ENCODE results near the gene ATL1. TPM values are rescaled to one million over a fixed set of nuclear protein-coding genes. Genes with fewer than 3 reads are reported as not detected.

ATL1 gene
- total and polyA plus RNA-seq, 2 of the 4 experiments (the other 2 are of a cell fraction), result 6.0 to 12.2 TPM

GRCh38 chr14:50619569-50620141 lies 59.7 kb downstream of the ATL1 start:
- intact Hi-C loops (cut with micrococcal nuclease) (loop anchor here (1.0 kb wide), 1 partner anchor 154 kb away; no protein-coding TSS in a partner anchor), in situ Hi-C loops (cut with MboI; ENCODE audit: low sequenced_read_pairs) (no loop called here), dilution Hi-C loops (cut with HindIII; ENCODE audit: low sequenced_read_pairs, unreplicated experiment) (no loop called here)
- H3K56ac ChIP-seq (ENCODE audit: extremely low read depth, insufficient read depth, low read length), result no peak overlapping the region
- H2AFZ ChIP-seq (replicated peaks; ENCODE audit: low read length, poor library complexity), result no peak overlapping the region
- H3K14ac ChIP-seq (replicated peaks; ENCODE audit: low read depth, low read length), result no peak overlapping the region
- ChIA-PET CTCF (interaction anchor here (0.6 to 1.9 kb wide), 9 partner anchors 12 to 248 kb away, joined by 3 to 8 read pairs (median 3); no protein-coding TSS in a partner anchor), POLR2A (ENCODE audit: unreplicated experiment) (no interaction called here)
- no peak overlapping the region for H4K5ac ChIP-seq (ENCODE audit: low read depth, low read length)
- BruUV-seq (replicated peaks), result no TSS peak
- WGBS, 2 experiments (ENCODE audit: extremely low coverage in 2 of 2, insufficient read length in 1 of 2), result no CpG with 5 or more reads among the region's 5 CpGs
- no peak overlapping the region for H3K4me3 ChIP-seq (ENCODE audit: insufficient read depth, low read depth, low read length)
- no peak overlapping the region for H3K4me2 ChIP-seq (ENCODE audit: low read depth, low read length)
- no peak overlapping the region for H2BK15ac ChIP-seq (ENCODE audit: low read depth, low read length)
- H3K4me1 ChIP-seq (ENCODE audit: control insufficient read depth, insufficient read depth, low read length), result no peaks in the 10 kb centered on the region
- H2AK9ac ChIP-seq (replicated peaks; ENCODE audit: low read depth, low read length, poor library complexity), result no peak overlapping the region
- no peak overlapping the region for H3K18ac ChIP-seq (ENCODE audit: low read depth, low read length)
- H3K9ac ChIP-seq (ENCODE audit: low read depth, low read length), result no peak overlapping the region
- ATAC-seq (ENCODE audit: low read depth) (peak; percentile 89), DNase-seq (peak; percentile 65)
- TF ChIP-seq CTCF (conservative IDR thresholded peaks at IDR 0.05; ENCODE audit: low read depth, low read length) (peak; percentile 62), USF2 (IDR thresholded peaks at IDR 0.05; ENCODE audit: low read depth, low read length) (no peak), SMC3 (IDR thresholded peaks at IDR 0.05; ENCODE audit: low read depth, low read length) (peak; percentile 57), MAFK (IDR thresholded peaks at IDR 0.05; ENCODE audit: low read depth, low read length) (no peak), RAD21 (IDR thresholded peaks at IDR 0.05; ENCODE audit: low read length) (peak; percentile 63)
- no peak overlapping the region for H3K27ac ChIP-seq (ENCODE audit: insufficient read depth, low read length)
- no peaks in the 10 kb centered on the region for H3K9me3 ChIP-seq (ENCODE audit: control insufficient read depth, insufficient read depth, low read length)
- no peak overlapping the region for H2BK20ac ChIP-seq (ENCODE audit: low read depth, low read length)
- no peaks in the 10 kb centered on the region for H3K79me1 ChIP-seq (ENCODE audit: low read depth in 1 of 2, low read length in 2 of 2)
- no peak overlapping the region for H2BK5ac ChIP-seq (ENCODE audit: low read depth, low read length, poor library complexity, severe bottlenecking)
- H3K27me3 ChIP-seq (ENCODE audit: control insufficient read depth, insufficient read depth, low read length), result no peaks in the 10 kb centered on the region
- H3K4ac ChIP-seq (ENCODE audit: low read depth, low read length), result no peak overlapping the region
- no peak overlapping the region for H3K23ac ChIP-seq (ENCODE audit: low read depth, low read length)
- no peak overlapping the region for H4K91ac ChIP-seq (ENCODE audit: insufficient read depth, low read depth, low read length)
- H4K8ac ChIP-seq (ENCODE audit: low read depth in 2 of 2, low read length in 2 of 2), result no peak overlapping the region
- no peaks in the 10 kb centered on the region for H3K36me3 ChIP-seq (ENCODE audit: control insufficient read depth, insufficient read depth, low read length)
- H2AK5ac ChIP-seq (ENCODE audit: low read depth, low read length), result no peak overlapping the region
- no peaks in the 10 kb centered on the region for H3K9me1 ChIP-seq (ENCODE audit: insufficient read depth, low read length)
- no peaks in the 10 kb centered on the region for H4K20me1 ChIP-seq (ENCODE audit: insufficient read depth, low read length)
- no peak overlapping the region for H2BK120ac ChIP-seq (ENCODE audit: low read depth, low read length)

Measured in IMR-90 (cell line).